GM23338 (cell line): Measurements from ENCODE around the gene ZNF83. TPM values are rescaled to one million over a fixed set of nuclear protein-coding genes. Genes with fewer than 3 reads are reported as not detected.
A peak's percentile ranks its signal among the peaks of the same experiment; 100 is the strongest.

Experiments used
- ATAC-seq: fragments of 200-7000 bp; cut with Tn5 transposase; 3 replicates; pipeline ENCODE4 v1.9.1; 2020
- DNase-seq: peaks from one replicate; pipeline ENCODE4 v3.0.0-alpha.2; 2015; ENCODE audit warnings: low spot score
- H2AFZ ChIP-seq: fragments of 200-600 bp; sonication (generic); 2 replicates; pipeline ENCODE4 v1.8.0; 2016; ENCODE audit warnings: antibody characterized with exemption, mild to moderate bottlenecking, moderate library complexity
- H3F3A ChIP-seq: fragments of 200-600 bp; sonication (generic); replicated peaks from 2 replicates; pipeline ENCODE4 v1.8.0; 2017; ENCODE audit warnings: antibody characterized with exemption, mixed run types, low read depth
- H3K27ac ChIP-seq: fragments of 200-600 bp; sonication (generic); 2 replicates; pipeline ENCODE4 v1.6.1; 2016; ENCODE audit warnings: low read depth
- H3K27me3 ChIP-seq: fragments of 200-600 bp; sonication (generic); 2 replicates; pipeline ENCODE4 v1.8.0; 2016; ENCODE audit warnings: mild to moderate bottlenecking, mixed run types, moderate library complexity; ENCODE audit not compliant: insufficient read depth
- H3K36me3 ChIP-seq: fragments of 200-600 bp; sonication (generic); 2 replicates; pipeline ENCODE4 v1.8.0; 2016; ENCODE audit warnings: mild to moderate bottlenecking; ENCODE audit not compliant: insufficient read depth
- H3K4me1 ChIP-seq: fragments of 200-600 bp; sonication (generic); 2 replicates; pipeline ENCODE4 v1.8.0; 2016; ENCODE audit warnings: mild to moderate bottlenecking, moderate library complexity; ENCODE audit not compliant: insufficient read depth
- H3K4me2 ChIP-seq: fragments of 200-600 bp; sonication (generic); 2 replicates; pipeline ENCODE4 v1.7.1; 2017; ENCODE audit warnings: mixed run types
- H3K4me3 ChIP-seq: fragments of 200-600 bp; sonication (generic); 2 replicates; pipeline ENCODE4 v1.6.1; 2016; ENCODE audit warnings: mixed run types
- H3K79me2 ChIP-seq: fragments of 200-600 bp; sonication (generic); replicated peaks from 2 replicates; pipeline ENCODE4 v1.8.0; 2017; ENCODE audit warnings: mild to moderate bottlenecking; ENCODE audit not compliant: insufficient read depth
- H3K9me2 ChIP-seq: fragments of 200-600 bp; sonication (generic); 2 replicates; pipeline ENCODE4 v1.8.0; 2017; ENCODE audit not compliant: insufficient read depth
- H4K20me1 ChIP-seq: fragments of 200-600 bp; sonication (generic); replicated peaks from 2 replicates; pipeline ENCODE4 v1.8.0; 2017; ENCODE audit warnings: mild to moderate bottlenecking; ENCODE audit not compliant: insufficient read depth
- H3K27ac Mint-ChIP-seq: 2 replicates; pipeline ENCODE4 v1.8.0; 2020; ENCODE audit warnings: inconsistent platforms, mild to moderate bottlenecking, moderate library complexity, mixed read lengths
- H3K27me3 Mint-ChIP-seq: 3 replicates; pipeline ENCODE4 v1.8.0; 2022; ENCODE audit warnings: low read depth, mild to moderate bottlenecking, moderate library complexity, mixed read lengths, inconsistent platforms; ENCODE audit not compliant: insufficient read depth, poor library complexity
- H3K36me3 Mint-ChIP-seq: 3 replicates; pipeline ENCODE4 v1.8.0; 2021; ENCODE audit warnings: low read depth, mild to moderate bottlenecking, inconsistent platforms, moderate library complexity, mixed read lengths
- H3K4me1 Mint-ChIP-seq: 3 replicates; pipeline ENCODE4 v1.8.0; 2020; ENCODE audit warnings: mild to moderate bottlenecking, inconsistent platforms, mixed read lengths
- H3K4me3 Mint-ChIP-seq: 3 replicates; pipeline ENCODE4 v1.8.0; 2021; ENCODE audit warnings: moderate library complexity, mild to moderate bottlenecking, inconsistent platforms, mixed read lengths
- H3K9me3 Mint-ChIP-seq: 3 replicates; pipeline ENCODE4 v1.8.0; 2020; ENCODE audit warnings: moderate library complexity, mild to moderate bottlenecking, inconsistent platforms, mixed read lengths
- CREB1 ChIP-seq: fragments of 250-450 bp; sonication (Bioruptor Pico); IDR thresholded peaks from 2 replicates; pipeline ENCODE4 v1.5.0; 2020; ENCODE audit warnings: low read depth, mild to moderate bottlenecking, moderate library complexity
- CTCF ChIP-seq, 2 experiments: fragments of 200-600 bp in 1 of 2; sonication (generic) in 1 of 2; conservative IDR thresholded peaks; 2 replicates each; pipeline versions ENCODE4 v1.5.1 to v1.6.1; 2016 to 2017; ENCODE audit warnings: antibody characterized with exemption in 2 of 2, low read depth in 2 of 2, mild to moderate bottlenecking in 2 of 2, moderate library complexity in 1 of 2
- ETS1 ChIP-seq: IDR thresholded peaks from 2 replicates; pipeline ENCODE4 v1.6.1; 2016; ENCODE audit warnings: antibody characterized with exemption
- EZH2 ChIP-seq: fragments of 200-600 bp; sonication (generic); IDR thresholded peaks from one replicate; pipeline ENCODE4 v1.8.0; 2017; ENCODE audit warnings: antibody characterized with exemption, mild to moderate bottlenecking, low read depth; ENCODE audit not compliant: unreplicated experiment
- EZH2phosphoT487 ChIP-seq: fragments of 200-600 bp; sonication (generic); IDR thresholded peaks from one replicate; pipeline ENCODE4 v1.8.1; 2018; ENCODE audit warnings: antibody characterized with exemption; ENCODE audit not compliant: unreplicated experiment
- JUNB ChIP-seq: IDR thresholded peaks from one replicate; pipeline ENCODE4 v1.6.1; 2016; ENCODE audit warnings: antibody characterized with exemption; ENCODE audit not compliant: unreplicated experiment
- NANOG ChIP-seq: IDR thresholded peaks from 2 replicates; pipeline ENCODE4 v1.6.1; 2016; ENCODE audit warnings: antibody characterized with exemption, borderline replicate concordance
- POLR2AphosphoS5 ChIP-seq: IDR thresholded peaks from 2 replicates; pipeline ENCODE4 v1.6.1; 2016; ENCODE audit warnings: antibody characterized with exemption, low read depth
- REST ChIP-seq: IDR thresholded peaks from one replicate; pipeline ENCODE4 v1.6.1; 2018; ENCODE audit warnings: antibody characterized with exemption; ENCODE audit not compliant: unreplicated experiment
- STAT1 ChIP-seq: IDR thresholded peaks from one replicate; pipeline ENCODE4 v1.6.1; 2016; ENCODE audit warnings: antibody characterized with exemption; ENCODE audit not compliant: unreplicated experiment
- ZNF114 ChIP-seq: fragments of 250-450 bp; sonication (Bioruptor Pico); IDR thresholded peaks from 2 replicates; pipeline ENCODE4 v1.5.0; 2020; ENCODE audit warnings: mild to moderate bottlenecking, moderate library complexity
- ZNF331 ChIP-seq: fragments of 250-450 bp; sonication (Bioruptor Pico); IDR thresholded peaks from 2 replicates; pipeline ENCODE4 v1.5.0; 2020; ENCODE audit warnings: low read depth, mild to moderate bottlenecking, moderate library complexity
- polyA plus RNA-seq: library from polyadenylated mRNA; unstranded; fragments of >200 nt; fragmentation: Nextera tagmentation; extraction: Ambion mirVana; gene quantifications from 2 replicates; pipeline ENCODE4 v1.2.1, GENCODE V29; 2016
- total RNA-seq: library from RNA; depleted of rRNA; stranded (reverse); fragments of >200 nt; shearing (Covaris generic); gene quantifications from 2 replicates; pipeline ENCODE4 v1.2.3, GENCODE V29; 2014

ZNF83 gene
- total and polyA plus RNA-seq, 2 experiments from 2014 or later: 16.2 to 25.0 TPM

GRCh38 chr19:52639996-52640395 lies 1.8 kb upstream of the ZNF83 start (continued):
- TF ChIP-seq CTCF (conservative IDR thresholded peaks at IDR 0.05; ENCODE audit: low read depth in 2 of 2): no peak
- TF ChIP-seq ETS1: no peak
- TF ChIP-seq ZNF331 (CRISPR knock-in tag): no peak
- TF ChIP-seq ZNF114 (CRISPR knock-in tag): no peak
- no peak for TF ChIP-seq STAT1
- no peak for TF ChIP-seq CREB1 (CRISPR knock-in tag)
- TF ChIP-seq JUNB: no peak
- TF ChIP-seq EZH2phosphoT487: no peak
- TF ChIP-seq POLR2AphosphoS5: no peak
- TF ChIP-seq REST: no peak
- TF ChIP-seq EZH2: no peak

- H3K36me3 Mint-ChIP-seq: peaks cover 6% of the 10 kb centered on the region
- H3K4me1 ChIP-seq: peaks cover 8% of the 10 kb centered on the region
- 0 out of 2 replicates have a peak, but pooled peaks cover 2% of the 10 kb centered on the region for H3K79me2 ChIP-seq
- peaks cover under 1% of the 10 kb centered on the region; the same call in 1 of the 2 replicates for H4K20me1 ChIP-seq
- DNase-seq (peak; percentile 40), ATAC-seq (peak; percentile 37)
- peaks cover 17% of the 10 kb centered on the region; the same call in 1 of the 2 replicates for H3K27me3 ChIP-seq
- H3K27me3 Mint-ChIP-seq: peaks cover 15% of the 10 kb centered on the region
- no peak overlapping the region for H3K27ac Mint-ChIP-seq
- H2AFZ ChIP-seq: peak overlapping the region; percentile 96
- H3K4me3 ChIP-seq: peak overlapping the region; percentile 93
- H3F3A ChIP-seq: peaks cover 14% of the 10 kb centered on the region
- peak overlapping the region; percentile 94 for H3K4me3 Mint-ChIP-seq
- no peaks in the 10 kb centered on the region for H3K36me3 ChIP-seq
- no peak overlapping the region for H3K27ac ChIP-seq
- H3K9me2 ChIP-seq: no peaks in the 10 kb centered on the region
- no peaks in the 10 kb centered on the region for H3K9me3 Mint-ChIP-seq
- H3K4me2 ChIP-seq: peak overlapping the region; percentile 99
- peaks cover 8% of the 10 kb centered on the region for H3K4me1 Mint-ChIP-seq
- TF ChIP-seq EZH2: no peak
- no peak for TF ChIP-seq ETS1
- no peak for TF ChIP-seq ZNF331 (CRISPR knock-in tag)
- TF ChIP-seq POLR2AphosphoS5: no peak
- TF ChIP-seq NANOG: no peak
- no peak for TF ChIP-seq CTCF (conservative IDR thresholded peaks at IDR 0.05; ENCODE audit: low read depth in 2 of 2)
- TF ChIP-seq ZNF114 (CRISPR knock-in tag): no peak
- TF ChIP-seq JUNB: no peak
- no peak for TF ChIP-seq EZH2phosphoT487
These were observed 446 bp upstream of the ZNF83 start for GRCh38 chr19:52638601-52639000.
